Smooth muscle cell (in vitro differentiated cells): ENCODE measurements around the gene MARCOL. TPM values are rescaled to one million over a fixed set of nuclear protein-coding genes. Genes with fewer than 3 reads are reported as not detected.
"Not testable (repeated sequence)": the region's sequence is repeated elsewhere in the genome, so short reads cannot be mapped to it uniquely, and the experiment has no call there.

ENCODE experiments used
- DNase-seq: peaks from one replicate; lab custom pipeline; 2025; ENCODE audit not compliant: unreplicated experiment; lab: John Stamatoyannopoulos, UW
- H2AFZ ChIP-seq: fragments of 200-600 bp; sonication (generic); 2 replicates; pipeline ENCODE4 v1.6.0; 2016; ENCODE audit warnings: antibody characterized with exemption, low read depth, mild to moderate bottlenecking
- H3F3A ChIP-seq: fragments of 200-600 bp; sonication (generic); 2 replicates; pipeline ENCODE4 v1.6.0; 2017; ENCODE audit warnings: antibody characterized with exemption, low read depth
- H3K27ac ChIP-seq: fragments of 200-600 bp; sonication (generic); 2 replicates; pipeline ENCODE4 v1.5.1; 2016; ENCODE audit warnings: low read depth, mild to moderate bottlenecking
- H3K27me3 ChIP-seq: fragments of 200-600 bp; sonication (generic); 2 replicates; pipeline ENCODE4 v1.6.1; 2016; ENCODE audit warnings: low read depth, mild to moderate bottlenecking
- H3K36me3 ChIP-seq: fragments of 200-600 bp; sonication (generic); 2 replicates; pipeline ENCODE4 v1.5.1; 2016; ENCODE audit warnings: low read depth
- H3K4me1 ChIP-seq: fragments of 200-600 bp; sonication (generic); 2 replicates; pipeline ENCODE4 v1.5.1; 2016; ENCODE audit warnings: low read depth
- H3K4me2 ChIP-seq: fragments of 200-600 bp; sonication (generic); 2 replicates; pipeline ENCODE4 v1.6.0; 2016; ENCODE audit warnings: mild to moderate bottlenecking
- H3K4me3 ChIP-seq: fragments of 200-600 bp; sonication (generic); 2 replicates; pipeline ENCODE4 v1.5.1; 2016; ENCODE audit warnings: mild to moderate bottlenecking
- H3K79me2 ChIP-seq: fragments of 200-600 bp; sonication (generic); 2 replicates; pipeline ENCODE4 v1.6.0; 2016; ENCODE audit warnings: low read depth, mild to moderate bottlenecking
- H3K9ac ChIP-seq: fragments of 200-600 bp; sonication (generic); 2 replicates; pipeline ENCODE4 v1.6.0; 2016; ENCODE audit warnings: low read depth
- H3K9me3 ChIP-seq: fragments of 200-600 bp; sonication (generic); replicated peaks from 2 replicates; pipeline ENCODE4 v1.5.1; 2016; ENCODE audit warnings: low read depth
- H4K20me1 ChIP-seq: fragments of 200-600 bp; sonication (generic); 2 replicates; pipeline ENCODE4 v1.6.0; 2016; ENCODE audit warnings: low read depth
- CTCF ChIP-seq: fragments of 200-600 bp; sonication (generic); IDR thresholded peaks from 2 replicates; pipeline ENCODE4 v1.5.1; 2017; ENCODE audit warnings: borderline replicate concordance, mild to moderate bottlenecking, antibody characterized with exemption; ENCODE audit not compliant: insufficient read depth, poor library complexity, severe bottlenecking
- WGBS: methylation state at CpG from one replicate; pipeline ENCODE4 v1.1.7; 2016; ENCODE audit warnings: low lambda C conversion rate; 5-methylcytosine and 5-hydroxymethylcytosine counted together
- polyA plus RNA-seq: library from polyadenylated mRNA; unstranded; fragments of >200 nt; fragmentation: Nextera tagmentation; extraction: Ambion mirVana; gene quantifications from 2 replicates; pipeline ENCODE4 v1.2.1, GENCODE V29; 2016
- small RNA-seq: library from RNA; depleted of rRNA; stranded (forward); fragments of <200 nt; gene quantifications from one replicate; pipeline ENCODE3, GENCODE V24; 2014
- total RNA-seq: library from RNA; depleted of rRNA; stranded (reverse); fragments of >200 nt; gene quantifications from 2 replicates; pipeline ENCODE4 v1.2.3, GENCODE V29; 2014

Gene MARCOL
- total and polyA plus RNA-seq, 2 experiments from 2014 or later, result 1.2 TPM; not detected in 1

DNA sequence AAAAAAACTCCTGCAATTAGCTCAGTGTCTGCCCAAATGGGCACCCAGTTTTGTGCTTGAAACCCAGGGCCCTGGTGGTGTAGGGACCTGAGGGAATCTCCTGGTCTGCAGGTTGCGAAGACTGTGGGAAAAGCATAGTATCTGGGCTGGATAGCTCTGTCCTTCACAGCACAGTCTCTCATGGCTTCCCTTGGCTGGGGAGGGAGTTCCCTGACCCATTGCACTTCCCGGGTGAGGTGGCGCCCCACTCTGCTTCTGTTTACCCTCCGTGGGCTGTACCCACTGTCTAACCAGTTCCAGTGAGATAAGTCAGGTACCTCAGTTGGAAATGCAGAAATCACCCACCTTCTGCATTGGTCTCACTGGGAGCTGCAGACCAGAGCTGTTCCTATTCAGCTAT, 43.0 kb downstream of the MARCOL start:
- H3K9ac ChIP-seq, H3K9me3 ChIP-seq, H3K36me3 ChIP-seq, H3K4me3 ChIP-seq, H3F3A ChIP-seq, H3K4me2 ChIP-seq, H3K79me2 ChIP-seq, H3K27ac ChIP-seq, H2AFZ ChIP-seq, H3K27me3 ChIP-seq, H3K4me1 ChIP-seq, H4K20me1 ChIP-seq, DNase-seq: not testable (repeated sequence)
- 92% methylated on average over 4 of the region's 4 CpGs for WGBS

- Histone ChIP-seq H3K79me2 (no peaks in the 10 kb centered on the region), H3K4me1 (no peaks in the 10 kb centered on the region), H3F3A (no peaks in the 10 kb centered on the region), H3K4me2 (no peak overlapping the region), H2AFZ (no peak overlapping the region), H3K36me3 (no peaks in the 10 kb centered on the region), H3K9ac (no peak overlapping the region), H3K27ac (no peak overlapping the region), H3K27me3 (no peaks in the 10 kb centered on the region), H4K20me1 (no peaks in the 10 kb centered on the region), H3K9me3 (no peaks in the 10 kb centered on the region), H3K4me3 (no peak overlapping the region)
- peak; percentile 38 for TF ChIP-seq CTCF
- 45% methylated on average over 6 of the region's 6 CpGs for WGBS
- no peak for DNase-seq
Observed at GRCh38 chr5:148290271-148291195, 52.2 kb downstream of the MARCOL start.

Small RNA genes lying within 50 kb of the gene (small RNA-seq; reads per million reads assigned to genes)
- gene HMGN1P16, result not detected

Other genes with a start within 250 kb of the MARCOL start
- gene SPINK5, start 174.5 kb upstream of the MARCOL start, total RNA-seq, result 25.3 and 33.1 TPM in 2 replicates
- gene SPINK5, start 174.5 kb upstream of the MARCOL start, polyA plus RNA-seq, result 6.4 and 10.0 TPM in 2 replicates
- not detected in 2 replicates for gene SPINK14, start 70.0 kb upstream of the MARCOL start, total RNA-seq
- gene SPINK14, start 70.0 kb upstream of the MARCOL start, polyA plus RNA-seq, result not detected in 2 replicates
- 102 and 218 TPM in 2 replicates for gene SPINK6, start 35.5 kb upstream of the MARCOL start, total RNA-seq
- gene SPINK6, start 35.5 kb upstream of the MARCOL start, polyA plus RNA-seq, result 112 and 193 TPM in 2 replicates
- not detected in 2 replicates for gene SPINK13, start 30.3 kb downstream of the MARCOL start, total RNA-seq
- gene SPINK13, start 30.3 kb downstream of the MARCOL start, polyA plus RNA-seq, result not detected in 2 replicates
- gene SPINK7, start 73.9 kb downstream of the MARCOL start, total RNA-seq, result 11.5 and 20.5 TPM in 2 replicates
- 4.0 and 15.7 TPM in 2 replicates for gene SPINK7, start 73.9 kb downstream of the MARCOL start, polyA plus RNA-seq
- gene SPINK9, start 97.0 kb downstream of the MARCOL start, total RNA-seq, result 4.0 and 5.3 TPM in 2 replicates
- gene SPINK9, start 97.0 kb downstream of the MARCOL start, polyA plus RNA-seq, result 4.2 and 5.9 TPM in 2 replicates
- gene FBXO38, start 145.4 kb downstream of the MARCOL start, total RNA-seq, result 44.5 and 61.4 TPM in 2 replicates
- gene FBXO38, start 145.4 kb downstream of the MARCOL start, polyA plus RNA-seq, result 23.7 and 24.4 TPM in 2 replicates